Activated CD4-positive, alpha-beta memory T cell treated with anti-CD3 and anti-CD28 coated beads, Interleukin-2, amount 10 ng/mL, durations not matched to agents 7 days and 5 days (primary cell): ENCODE data around the gene PIGQ. TPM values are rescaled to one million over a fixed set of nuclear protein-coding genes. Genes with fewer than 3 reads are reported as not detected.
A peak's percentile ranks its signal among the peaks of the same experiment; 100 is the strongest.

Source experiments
- CTCF ChIA-PET: fragments of 350-600 bp; sonication (Branson Sonifier 250); formaldehyde crosslinking; loops from one replicate; lab custom pipeline; 2021; ENCODE audit warnings: antibody characterized with exemption, inconsistent platforms; lab: Charles Lee
- POLR2A ChIA-PET: fragments of 350-600 bp; sonication (Branson Sonifier 250); formaldehyde crosslinking; loops from one replicate; lab custom pipeline; 2021; ENCODE audit warnings: antibody characterized with exemption; lab: Charles Lee
- DNase-seq: peaks from one replicate; pipeline ENCODE4 v3.0.0-alpha.2; 2020
- H3K27ac Mint-ChIP-seq: one replicate; pipeline ENCODE4 v1.8.0; 2021; ENCODE audit warnings: mild to moderate bottlenecking, mixed read lengths
- H3K27me3 Mint-ChIP-seq: one replicate; pipeline ENCODE4 v1.8.0; 2021; ENCODE audit warnings: mixed read lengths
- H3K36me3 Mint-ChIP-seq: one replicate; pipeline ENCODE4 v1.8.0; 2021; ENCODE audit warnings: low read depth, mixed read lengths
- H3K4me1 Mint-ChIP-seq: one replicate; pipeline ENCODE4 v1.8.0; 2021; ENCODE audit warnings: mixed read lengths
- H3K4me3 Mint-ChIP-seq: one replicate; pipeline ENCODE4 v1.8.0; 2021; ENCODE audit warnings: mild to moderate bottlenecking, mixed read lengths
- H3K9me3 Mint-ChIP-seq: one replicate; pipeline ENCODE4 v1.8.0; 2021; ENCODE audit warnings: mixed read lengths
- total RNA-seq, 2 experiments: library from RNA; stranded (reverse); gene quantifications; one replicate each; pipeline ENCODE4 v1.2.3, GENCODE V29; 2021

PIGQ gene
- total RNA-seq, 2 experiments from 2014 or later, result 33.7 to 35.1 TPM

- Mint-ChIP-seq H3K4me1 (peaks cover 12% of the 10 kb centered on the region), H3K27ac (no peak overlapping the region), H3K9me3 (no peaks in the 10 kb centered on the region), H3K4me3 (no peak overlapping the region), H3K36me3 (peaks cover 6% of the 10 kb centered on the region), H3K27me3 (no peaks in the 10 kb centered on the region)
- DNase-seq, result no peak
- ChIA-PET CTCF (no interaction called here), POLR2A (no interaction called here)
Measured at GRCh38 chr16:632486-633335, 62.9 kb downstream of the PIGQ start.

- DNase-seq, result peak; percentile 14
- Mint-ChIP-seq H3K9me3 (no peaks in the 10 kb centered on the region), H3K27ac (no peak overlapping the region), H3K4me1 (peaks cover 12% of the 10 kb centered on the region), H3K27me3 (no peaks in the 10 kb centered on the region), H3K4me3 (no peak overlapping the region), H3K36me3 (peaks cover 6% of the 10 kb centered on the region)
- ChIA-PET POLR2A (no interaction called here), CTCF (no interaction called here)
Measured at GRCh38 chr16:633336-634050, 63.7 kb downstream of the PIGQ start.

Other genes starting within 250 kb of the PIGQ start
- gene AXIN1, start 217.2 kb upstream of the PIGQ start, total RNA-seq, result 10 to 100 TPM; 25.4 to 25.7 TPM
- gene MRPL28, start 199.4 kb upstream of the PIGQ start, total RNA-seq, result 10 to 100 TPM; 71.4 to 72.6 TPM
- 10 to 100 TPM; 59.2 to 59.9 TPM for gene PGAP6, start 188.0 kb upstream of the PIGQ start, total RNA-seq
- 10 to 100 TPM; 33.9 to 34.0 TPM for gene NME4, start 172.8 kb upstream of the PIGQ start, total RNA-seq
- gene DECR2, start 168.1 kb upstream of the PIGQ start, total RNA-seq, result 1 to 10 TPM; 3.0 to 3.3 TPM
- gene RAB11FIP3, start 144.3 kb upstream of the PIGQ start, total RNA-seq, result 10 to 100 TPM; 21.2 to 25.4 TPM
- 10 to 100 TPM; 91.7 to 93.4 TPM for gene CAPN15, start 42.3 kb upstream of the PIGQ start, total RNA-seq
- gene PRR35, start 9.6 kb upstream of the PIGQ start, total RNA-seq, result not detected
- gene NHLRC4, start 3.0 kb upstream of the PIGQ start, total RNA-seq, result 1 to 10 TPM; 2.3 to 2.6 TPM
- 10 to 100 TPM; 12.2 to 14.2 TPM for gene RAB40C, start 20.1 kb downstream of the PIGQ start, total RNA-seq
- under 1 TPM; 0.10 to 0.13 TPM for gene WFIKKN1, start 61.0 kb downstream of the PIGQ start, total RNA-seq
- 10 to 100 TPM; 66.6 to 67.5 TPM for gene METTL26, start 66.3 kb downstream of the PIGQ start, total RNA-seq
- 10 to 100 TPM; 20.3 to 22.8 TPM for gene MCRIP2, start 71.9 kb downstream of the PIGQ start, total RNA-seq
- gene WDR90, start 79.4 kb downstream of the PIGQ start, total RNA-seq, result 10 to 100 TPM; 58.0 to 58.4 TPM
- 100 to 1,000 TPM; 140 to 141 TPM for gene RHOT2, start 98.2 kb downstream of the PIGQ start, total RNA-seq
- 1 to 10 TPM; 1.5 TPM for gene RHBDL1, start 105.7 kb downstream of the PIGQ start, total RNA-seq
- 10 to 100 TPM; 63.9 to 78.3 TPM for gene STUB1, start 110.4 kb downstream of the PIGQ start, total RNA-seq
- 10 to 100 TPM; 27.1 to 27.2 TPM for gene JMJD8, start 114.4 kb downstream of the PIGQ start, total RNA-seq
- 10 to 100 TPM; 18.1 to 18.7 TPM for gene WDR24, start 120.4 kb downstream of the PIGQ start, total RNA-seq
- gene FBXL16, start 135.8 kb downstream of the PIGQ start, total RNA-seq, result 10 to 100 TPM; 30.9 to 34.6 TPM
- 1 to 10 TPM; 4.4 to 6.2 TPM for gene METRN, start 145.2 kb downstream of the PIGQ start, total RNA-seq
- 1 to 10 TPM; 8.4 to 9.3 TPM for gene ANTKMT, start 151.2 kb downstream of the PIGQ start, total RNA-seq
- 1 to 10 TPM; 1.9 to 2.3 TPM for gene CCDC78, start 156.5 kb downstream of the PIGQ start, total RNA-seq
- 1 to 10 TPM; 8.9 to 9.1 TPM for gene HAGHL, start 157.1 kb downstream of the PIGQ start, total RNA-seq
- 10 to 100 TPM; 34.0 to 34.8 TPM for gene CIAO3, start 171.0 kb downstream of the PIGQ start, total RNA-seq
- gene MSLN, start 190.8 kb downstream of the PIGQ start, total RNA-seq, result not detected
- gene RPUSD1, start 218.4 kb downstream of the PIGQ start, total RNA-seq, result 10 to 100 TPM; 22.2 to 22.3 TPM
- gene CHTF18, start 218.7 kb downstream of the PIGQ start, total RNA-seq, result 10 to 100 TPM; 77.6 to 80.0 TPM
- gene GNG13, start 230.8 kb downstream of the PIGQ start, total RNA-seq, result not detected